GM12878 (cell line): ENCODE results near the gene BMP7. TPM values are rescaled to one million over a fixed set of nuclear protein-coding genes. Genes with fewer than 3 reads are reported as not detected.
A peak's percentile ranks its signal among the peaks of the same experiment; 100 is the strongest.

Source experiments
- ATAC-seq: fragments of 200-7000 bp; cut with Tn5 transposase; 3 replicates; pipeline ENCODE4 v1.9.1; 2020; ENCODE audit warnings: mild to moderate bottlenecking, moderate library complexity
- BruUV-seq: library from RNA; stranded (reverse); fragments of 400-500 nt; replicated peaks from 2 replicates; lab custom pipeline; 2021; lab: Mats Ljungman, UMichigan
- CTCF ChIA-PET: fragments of 300-600 bp; sonication (Branson Sonifier 250); formaldehyde crosslinking; extraction: SDS; loops from one replicate; lab custom pipeline; 2021; ENCODE audit warnings: inconsistent platforms; lab: Yijun Ruan, JAX
- POLR2A ChIA-PET: fragments of 350-600 bp; formaldehyde crosslinking; extraction: SDS; loops from one replicate; lab custom pipeline; 2021; ENCODE audit warnings: inconsistent platforms; lab: Charles Lee
- RAD21 ChIA-PET: fragments of 300-600 bp; sonication (Branson Sonifier 250); formaldehyde crosslinking; loops from one replicate; lab custom pipeline; 2023; ENCODE audit warnings: antibody characterized with exemption; ENCODE audit not compliant: unreplicated experiment; lab: Charles Lee
- SMC1A ChIA-PET: fragments of 300-600 bp; sonication (Branson Sonifier 250); formaldehyde crosslinking; loops from one replicate; lab custom pipeline; 2023; ENCODE audit not compliant: unreplicated experiment, uncharacterized antibody; lab: Charles Lee
- DNase-seq: peaks from one replicate; pipeline ENCODE4 v3.0.0-alpha.2; 2011; ENCODE audit warnings: low read depth, low spot score
- FAIRE-seq: peaks from 3 replicates; lab custom pipeline; 2011; peaks lifted over from hg19 to GRCh38; lab: Jason Lieb, UNC
- H2AFZ ChIP-seq: 2 replicates; pipeline ENCODE4 v1.6.0; 2011; ENCODE audit warnings: low read depth, low read length, control low read depth; ENCODE audit not compliant: control insufficient read depth
- H3K27ac ChIP-seq: 2 replicates; pipeline ENCODE4 v1.5.1; 2011; ENCODE audit warnings: control low read depth; ENCODE audit not compliant: control insufficient read depth, insufficient read depth
- H3K27me3 ChIP-seq, 2 experiments: replicated peaks in 1 of 2; 2 replicates each; pipeline versions ENCODE4 v1.6.0 to v1.6.1; 2011; ENCODE audit warnings: low read length in 1 of 2; ENCODE audit not compliant: control insufficient read depth in 2 of 2, insufficient read depth in 2 of 2
- H3K36me3 ChIP-seq, 2 experiments: 2 replicates each; pipeline ENCODE4 v1.5.1; 2011; ENCODE audit warnings: low read length in 1 of 2; ENCODE audit not compliant: control insufficient read depth in 2 of 2, insufficient read depth in 2 of 2
- H3K4me1 ChIP-seq: 2 replicates; pipeline ENCODE4 v1.6.1; 2011; ENCODE audit warnings: mild to moderate bottlenecking, low read length, moderate library complexity, mixed read lengths; ENCODE audit not compliant: control insufficient read depth, insufficient read depth
- H3K4me2 ChIP-seq: 2 replicates; pipeline ENCODE4 v1.6.0; 2011; ENCODE audit warnings: control low read depth; ENCODE audit not compliant: control insufficient read depth, insufficient read depth
- H3K4me3 ChIP-seq: fragments of 200-600 bp; sonication (generic); 2 replicates; pipeline ENCODE4 v1.5.1; 2016
- H3K79me2 ChIP-seq: 2 replicates; pipeline ENCODE4 v1.6.0; 2011; ENCODE audit warnings: low read length; ENCODE audit not compliant: control insufficient read depth, insufficient read depth
- H3K9ac ChIP-seq: 2 replicates; pipeline ENCODE4 v1.8.0; 2011; ENCODE audit warnings: low read length, control low read depth, mixed read lengths; ENCODE audit not compliant: control insufficient read depth, insufficient read depth
- H3K9me3 ChIP-seq: replicated peaks from 3 replicates; pipeline ENCODE4 v1.5.1; 2011; ENCODE audit warnings: mild to moderate bottlenecking, low read length; ENCODE audit not compliant: control insufficient read depth, insufficient read depth
- H4K20me1 ChIP-seq: 2 replicates; pipeline ENCODE4 v1.6.0; 2011; ENCODE audit not compliant: control insufficient read depth, insufficient read depth
- ASH2L ChIP-seq: fragments of 300-600, 200-600 bp; sonication (generic); IDR thresholded peaks from 2 replicates; pipeline ENCODE4 v1.6.1; 2017; ENCODE audit warnings: low read depth, mild to moderate bottlenecking, borderline replicate concordance
- ETV6 ChIP-seq, 2 experiments: fragments of 450-650 bp in 1 of 2; IDR thresholded peaks in 1 of 2; conservative IDR thresholded peaks in 1 of 2; 2 replicates each; pipeline ENCODE4 v1.6.1; 2014; ENCODE audit warnings: antibody characterized with exemption in 1 of 2, borderline replicate concordance in 1 of 2, low read depth in 1 of 2, mild to moderate bottlenecking in 1 of 2, moderate library complexity in 1 of 2
- FOXK2 ChIP-seq: fragments of 450-650 bp; IDR thresholded peaks from 2 replicates; pipeline ENCODE4 v1.6.1; 2017; ENCODE audit warnings: mild to moderate bottlenecking, moderate library complexity
- GATAD2B ChIP-seq: fragments of 450-650 bp; conservative IDR thresholded peaks from 2 replicates; pipeline ENCODE4 v1.6.1; 2017; ENCODE audit warnings: low read depth, mild to moderate bottlenecking, moderate library complexity
- RELA ChIP-seq: fragments of 450-650 bp; IDR thresholded peaks from 2 replicates; pipeline ENCODE4 v1.8.0; 2014; ENCODE audit warnings: borderline replicate concordance; ENCODE audit not compliant: partially characterized antibody
- RUNX3 ChIP-seq: IDR thresholded peaks from 2 replicates; pipeline ENCODE4 v1.6.1; 2012; ENCODE audit warnings: low read length, inconsistent platforms
- SP1 ChIP-seq: IDR thresholded peaks from one replicate; pipeline ENCODE4 v1.6.1; 2011; ENCODE audit warnings: low read depth, low read length
- SREBF2 ChIP-seq: IDR thresholded peaks from 2 replicates; pipeline ENCODE4 v1.6.1; 2012; ENCODE audit warnings: mild to moderate bottlenecking, low read length
- TBL1XR1 ChIP-seq: IDR thresholded peaks from 2 replicates; pipeline ENCODE4 v1.6.1; 2012; ENCODE audit warnings: low read depth, low read length, improper control_type of control experiment
- YY1 ChIP-seq: IDR thresholded peaks from 2 replicates; pipeline ENCODE4 v1.6.1; 2011; ENCODE audit warnings: low read depth, mild to moderate bottlenecking, low read length
- WGBS: methylation state at CpG from one replicate; pipeline ENCODE4 v1.1.6; 2016; ENCODE audit warnings: low lambda C conversion rate; ENCODE audit not compliant: insufficient replicate concordance, insufficient coverage; ENCODE audit errors: missing lambda C conversion rate; 5-methylcytosine and 5-hydroxymethylcytosine counted together
- in situ Hi-C: fragments of 300-500 bp; cut with MboI; formaldehyde crosslinking; loops from 9 replicates; pipeline ENCODE4 v1.14.3; 2018; ENCODE audit warnings: mixed read lengths
- intact Hi-C: fragments of 100-400 bp; cut with micrococcal nuclease; formaldehyde crosslinking; loops from one replicate; pipeline ENCODE4 v1.14.2; 2022; ENCODE audit not compliant: unreplicated experiment
- polyA plus RNA-seq, 11 experiments: library from polyadenylated mRNA; depleted of rRNA in 4 of 11; unstranded in 6 of 11; stranded (reverse) in 5 of 11; fragments of >200 nt; fragmentation: Nextera tagmentation in 4 of 11; fragmentation: Illumina TruSeq in 1 of 11; extraction: Ambion mirVana in 4 of 11; extraction: Trizol in 1 of 11; gene quantifications; 1 replicate in 1 of 11; 2 replicates in 10 of 11; pipeline versions ENCODE4 v1.2.1 to v1.2.3, GENCODE V29; 2011 to 2016; ENCODE audit warnings: inconsistent platforms in 2 of 11, missing spikeins in 2 of 11, low read depth in 1 of 11
- total RNA-seq, 4 experiments: library from RNA; depleted of rRNA in 3 of 4; stranded (reverse); fragments of >200 nt in 3 of 4; fragmentation: Illumina TruSeq in 1 of 4; extraction: Trizol in 1 of 4; gene quantifications; 2 replicates each; pipeline versions ENCODE4 v1.2.1 to v1.2.3, GENCODE V29; 2013 to 2021

BMP7 gene
- total and polyA plus RNA-seq, 10 of the 15 experiments (the other 5 are each of a cell fraction or from before 2014, with no cell fraction given) = 0.18 to 0.51 (median 0.28) TPM; not detected in 7

- Histone ChIP-seq H3K27me3 (no peaks in the 10 kb centered on the region; a peak in 1 of 4 replicates), H3K27ac (no peak overlapping the region), H3K36me3 (no peaks in the 10 kb centered on the region), H3K9ac (no peak overlapping the region), H3K4me2 (no peak overlapping the region), H3K4me1 (no peaks in the 10 kb centered on the region), H2AFZ (no peak overlapping the region), H3K4me3 (no peak overlapping the region), H3K9me3 (no peaks in the 10 kb centered on the region), H4K20me1 (no peaks in the 10 kb centered on the region), H3K79me2 (no peaks in the 10 kb centered on the region)
- intact Hi-C loops = no loop called here
- ATAC-seq (no peak), DNase-seq (no peak), FAIRE-seq (no peak)
- ChIA-PET RAD21 (no interaction called here), SMC1A (no interaction called here), CTCF (no interaction called here), POLR2A (no interaction called here)
- BruUV-seq = no TSS peak
- TF ChIP-seq ETV6 (conservative IDR thresholded peaks at IDR 0.05 in 1 of 2, IDR thresholded peaks at IDR 0.05 in 1 of 2; ENCODE audit: borderline replicate concordance in 1 of 2, low read depth in 1 of 2) (peak in 1 of 2 experiments; percentile 78; a peak in 1 of 4 replicates), GATAD2B (no peak)
- in situ Hi-C loops = no loop called here
- 16% methylated on average over 7 of the region's 7 CpGs for WGBS
Measured at GRCh38 chr20:57225830-57226229, 40.6 kb downstream of the BMP7 start.

GRCh38 chr20:57225197-57225733 lies 41.2 kb downstream of the BMP7 start:
- DNase-seq = no peak
- ChIA-PET POLR2A (no interaction called here), RAD21 (no interaction called here), SMC1A (no interaction called here), CTCF (no interaction called here)
- no peaks in the 10 kb centered on the region for H3K9me3 ChIP-seq
- 8% methylated on average over 4 of the region's 4 CpGs for WGBS
- no peaks in the 10 kb centered on the region for H3K79me2 ChIP-seq
- no peak overlapping the region for H3K4me3 ChIP-seq
- ATAC-seq = no peak
- intact Hi-C loops = no loop called here
- H3K27ac ChIP-seq = no peak overlapping the region
- FAIRE-seq = no peak
- H2AFZ ChIP-seq = no peak overlapping the region
- H3K9ac ChIP-seq = no peak overlapping the region
- no peak for TF ChIP-seq RELA
- no peak for TF ChIP-seq YY1
- TF ChIP-seq ASH2L = no peak
- no peak for TF ChIP-seq FOXK2
- no peak for TF ChIP-seq ETV6 (conservative IDR thresholded peaks at IDR 0.05 in 1 of 2, IDR thresholded peaks at IDR 0.05 in 1 of 2; ENCODE audit: borderline replicate concordance in 1 of 2, low read depth in 1 of 2)
- TF ChIP-seq SP1 = no peak
- no peak for TF ChIP-seq TBL1XR1
- TF ChIP-seq SREBF2 = no peak
- TF ChIP-seq RUNX3 = no peak
- BruUV-seq = no TSS peak
- no peaks in the 10 kb centered on the region for H3K4me1 ChIP-seq
- H3K27me3 ChIP-seq = no peaks in the 10 kb centered on the region
- in situ Hi-C loops = no loop called here
- no peaks in the 10 kb centered on the region for H3K36me3 ChIP-seq
- H4K20me1 ChIP-seq = no peaks in the 10 kb centered on the region
- H3K4me2 ChIP-seq = no peak overlapping the region
